Ishikawa (cell line): ENCODE results near the gene HES3.

Experiments used
- CREB1 ChIP-seq: IDR thresholded peaks from 2 replicates; pipeline ENCODE4 v1.6.1; 2012; ENCODE audit warnings: low read depth
- EP300 ChIP-seq: IDR thresholded peaks from 2 replicates; pipeline ENCODE4 v1.6.1; 2012; ENCODE audit warnings: borderline replicate concordance
- RAD21 ChIP-seq: IDR thresholded peaks from 2 replicates; pipeline ENCODE4 v1.6.1; 2012; ENCODE audit warnings: low read depth
- REST ChIP-seq: IDR thresholded peaks from 2 replicates; pipeline ENCODE4 v1.6.1; 2012; ENCODE audit warnings: low read depth, mild to moderate bottlenecking

DNA sequence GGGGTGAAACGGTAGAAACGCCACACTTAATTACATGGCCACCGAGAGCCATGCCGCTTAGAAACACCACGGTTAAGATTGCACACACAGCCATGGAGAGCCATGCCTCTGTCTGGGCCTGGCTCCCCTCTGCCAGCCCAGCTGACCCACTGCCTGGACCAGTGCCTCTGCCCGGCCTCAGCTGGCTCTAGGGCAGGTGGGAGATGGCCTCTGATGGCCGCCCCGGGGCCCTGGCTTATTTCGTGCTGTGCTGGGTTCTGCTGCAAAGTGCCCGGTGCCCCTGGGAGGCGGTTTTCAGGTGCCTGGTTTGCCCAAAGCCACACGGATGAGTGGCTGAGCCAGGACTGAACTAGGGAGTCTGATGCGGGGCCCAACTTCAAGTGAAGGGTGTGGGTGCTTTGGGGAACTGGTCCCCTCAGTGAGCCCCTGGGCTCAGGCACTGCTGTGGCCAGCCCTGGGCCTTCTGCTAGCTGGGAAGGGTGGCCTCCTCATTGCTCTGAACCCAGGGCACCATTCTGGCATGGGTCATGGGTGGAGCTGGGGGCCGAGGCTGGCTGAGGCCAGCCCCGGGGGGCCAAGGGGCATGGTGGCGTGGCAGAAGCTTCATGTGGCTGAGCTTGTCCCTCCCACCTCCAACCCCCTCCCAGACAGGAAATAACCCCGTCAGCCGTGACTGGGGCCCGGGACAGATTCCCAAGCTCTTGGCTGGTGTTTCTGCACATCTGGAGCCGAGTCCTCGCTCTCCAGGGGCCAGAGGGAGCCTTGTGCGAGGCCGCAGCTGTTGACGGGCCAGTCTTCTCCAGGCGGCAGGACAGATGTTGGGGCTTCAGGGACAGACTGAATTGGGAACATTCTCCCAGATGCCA is 18.8 kb downstream of the HES3 start:
- no peak for TF ChIP-seq RAD21
- TF ChIP-seq REST: no peak
- no peak for TF ChIP-seq CREB1
- no peak for TF ChIP-seq EP300
